Astrocyte (in vitro differentiated cells and primary cell): ENCODE results near the gene C19orf73. TPM values are rescaled to one million over a fixed set of nuclear protein-coding genes. Genes with fewer than 3 reads are reported as not detected.
A peak's percentile ranks its signal among the peaks of the same experiment; 100 is the strongest.

Source experiments
- DNase-seq: peaks from one replicate; pipeline ENCODE4 v3.0.0-alpha.2; 2010; ENCODE audit warnings: low read depth
- FAIRE-seq: peaks from 2 replicates; lab custom pipeline; 2011; peaks lifted over from hg19 to GRCh38; lab: Jason Lieb, UNC
- H2AFZ ChIP-seq: 2 replicates; pipeline ENCODE4 v1.6.0; 2012; ENCODE audit warnings: low read depth, low read length, inconsistent platforms
- H3K27ac ChIP-seq: 2 replicates; pipeline ENCODE4 v1.5.1; 2011; ENCODE audit warnings: low read depth, low read length, inconsistent platforms
- H3K27me3 ChIP-seq: 2 replicates; pipeline ENCODE4 v1.6.0; 2011; ENCODE audit warnings: low read length, inconsistent platforms; ENCODE audit not compliant: insufficient read depth
- H3K36me3 ChIP-seq: 2 replicates; pipeline ENCODE4 v1.5.1; 2011; ENCODE audit warnings: low read length, inconsistent platforms; ENCODE audit not compliant: insufficient read depth
- H3K4me1 ChIP-seq: 2 replicates; pipeline ENCODE4 v1.5.1; 2011; ENCODE audit warnings: low read length, inconsistent platforms; ENCODE audit not compliant: insufficient read depth
- H3K4me2 ChIP-seq: 2 replicates; pipeline ENCODE4 v1.6.0; 2012; ENCODE audit warnings: low read length, inconsistent platforms
- H3K4me3 ChIP-seq: 2 replicates; pipeline ENCODE4 v1.5.1; 2011; ENCODE audit warnings: low read depth, mild to moderate bottlenecking, low read length, inconsistent platforms; ENCODE audit not compliant: insufficient read depth
- H3K79me2 ChIP-seq: 2 replicates; pipeline ENCODE4 v1.6.0; 2012; ENCODE audit warnings: mild to moderate bottlenecking, low read length, inconsistent platforms; ENCODE audit not compliant: insufficient read depth
- H3K9ac ChIP-seq: 2 replicates; pipeline ENCODE4 v1.6.0; 2012; ENCODE audit warnings: mild to moderate bottlenecking, low read length, inconsistent platforms
- H3K9me3 ChIP-seq: 2 replicates; pipeline ENCODE4 v1.5.1; 2012; ENCODE audit warnings: low read depth, mild to moderate bottlenecking, low read length, inconsistent platforms; ENCODE audit not compliant: insufficient read depth
- H4K20me1 ChIP-seq: 2 replicates; pipeline ENCODE4 v1.6.0; 2012; ENCODE audit warnings: low read length, inconsistent platforms; ENCODE audit not compliant: insufficient read depth
- H3K27ac Mint-ChIP-seq: one replicate; pipeline ENCODE4 v1.8.0; 2021; ENCODE audit warnings: mild to moderate bottlenecking, mixed read lengths; ENCODE audit not compliant: unreplicated experiment
- H3K27me3 Mint-ChIP-seq: one replicate; pipeline ENCODE4 v1.8.0; 2021; ENCODE audit warnings: low read depth, mixed read lengths; ENCODE audit not compliant: unreplicated experiment
- H3K36me3 Mint-ChIP-seq: one replicate; pipeline ENCODE4 v1.8.0; 2021; ENCODE audit warnings: low read depth, mixed read lengths; ENCODE audit not compliant: unreplicated experiment
- H3K4me1 Mint-ChIP-seq: one replicate; pipeline ENCODE4 v1.8.0; 2021; ENCODE audit warnings: low read depth, mixed read lengths; ENCODE audit not compliant: unreplicated experiment
- H3K4me3 Mint-ChIP-seq: one replicate; pipeline ENCODE4 v1.8.0; 2021; ENCODE audit warnings: mild to moderate bottlenecking, moderate library complexity, mixed read lengths; ENCODE audit not compliant: unreplicated experiment
- H3K9me3 Mint-ChIP-seq: one replicate; pipeline ENCODE4 v1.8.0; 2021; ENCODE audit warnings: mild to moderate bottlenecking, mixed read lengths; ENCODE audit not compliant: unreplicated experiment
- EZH2 ChIP-seq: IDR thresholded peaks from 2 replicates; pipeline ENCODE4 v1.6.1; 2012; ENCODE audit warnings: mild to moderate bottlenecking, low read length, inconsistent platforms; ENCODE audit not compliant: insufficient read depth
- total RNA-seq: library from RNA; stranded (reverse); gene quantifications from 2 replicates; pipeline ENCODE4 v1.2.1, GENCODE V29; 2021
- TF ChIP-seq, protein P1 (sequence below): IDR thresholded peaks from 2 replicates; pipeline ENCODE4 v1.5.1; 2011; ENCODE audit warnings: low read depth, mild to moderate bottlenecking, inconsistent platforms, low read length, moderate library complexity; ENCODE audit not compliant: insufficient read depth

Gene C19orf73
- total RNA-seq, 1 donor from 2014 or later, result 0.73 TPM

GRCh38 chr19:49101160-49101559, 17.8 kb downstream of the C19orf73 start:
- Mint-ChIP-seq H3K36me3 (peaks cover 16% of the 10 kb centered on the region), H3K4me1 (no peaks in the 10 kb centered on the region), H3K27me3 (no peaks in the 10 kb centered on the region), H3K9me3 (no peaks in the 10 kb centered on the region), H3K4me3 (no peak overlapping the region), H3K27ac (peak overlapping the region; percentile 26)
- Histone ChIP-seq H3K79me2 (peaks cover 43% of the 10 kb centered on the region), H3K36me3 (peaks cover 35% of the 10 kb centered on the region), H3K27me3 (no peaks in the 10 kb centered on the region), H4K20me1 (peaks cover 87% of the 10 kb centered on the region), H3K4me3 (no peak overlapping the region), H3K9me3 (no peaks in the 10 kb centered on the region), H3K4me1 (no peaks in the 10 kb centered on the region), H3K27ac (no peak overlapping the region), H2AFZ (no peak overlapping the region), H3K4me2 (no peak overlapping the region), H3K9ac (no peak overlapping the region)
- DNase-seq (no peak), FAIRE-seq (no peak)
- TF ChIP-seq, protein P1, sequence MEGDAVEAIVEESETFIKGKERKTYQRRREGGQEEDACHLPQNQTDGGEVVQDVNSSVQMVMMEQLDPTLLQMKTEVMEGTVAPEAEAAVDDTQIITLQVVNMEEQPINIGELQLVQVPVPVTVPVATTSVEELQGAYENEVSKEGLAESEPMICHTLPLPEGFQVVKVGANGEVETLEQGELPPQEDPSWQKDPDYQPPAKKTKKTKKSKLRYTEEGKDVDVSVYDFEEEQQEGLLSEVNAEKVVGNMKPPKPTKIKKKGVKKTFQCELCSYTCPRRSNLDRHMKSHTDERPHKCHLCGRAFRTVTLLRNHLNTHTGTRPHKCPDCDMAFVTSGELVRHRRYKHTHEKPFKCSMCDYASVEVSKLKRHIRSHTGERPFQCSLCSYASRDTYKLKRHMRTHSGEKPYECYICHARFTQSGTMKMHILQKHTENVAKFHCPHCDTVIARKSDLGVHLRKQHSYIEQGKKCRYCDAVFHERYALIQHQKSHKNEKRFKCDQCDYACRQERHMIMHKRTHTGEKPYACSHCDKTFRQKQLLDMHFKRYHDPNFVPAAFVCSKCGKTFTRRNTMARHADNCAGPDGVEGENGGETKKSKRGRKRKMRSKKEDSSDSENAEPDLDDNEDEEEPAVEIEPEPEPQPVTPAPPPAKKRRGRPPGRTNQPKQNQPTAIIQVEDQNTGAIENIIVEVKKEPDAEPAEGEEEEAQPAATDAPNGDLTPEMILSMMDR, result no peak
- no peak for TF ChIP-seq EZH2

DNA sequence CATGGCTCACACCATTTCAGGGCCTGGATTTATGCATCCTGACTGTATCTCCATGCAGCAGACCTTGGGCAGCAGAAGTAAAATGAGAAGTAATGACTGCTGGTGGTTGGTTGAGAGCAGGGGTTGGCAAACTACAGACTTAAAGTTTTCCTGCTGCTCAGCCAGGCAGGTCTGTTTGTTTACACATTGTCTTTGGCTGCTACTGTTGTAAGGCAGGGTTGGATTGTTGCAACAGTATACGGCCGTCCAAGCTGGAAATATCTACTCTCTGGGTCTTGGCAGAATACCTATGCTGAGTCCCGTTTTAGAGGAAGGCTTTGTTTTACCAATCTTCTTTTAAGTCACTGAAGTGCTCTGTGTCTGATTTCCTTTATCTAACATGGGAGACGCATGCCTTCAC, 20.1 kb downstream of the C19orf73 start:
- Histone ChIP-seq H3K27me3 (no peaks in the 10 kb centered on the region), H4K20me1 (peaks cover 87% of the 10 kb centered on the region), H3K9me3 (no peaks in the 10 kb centered on the region), H3K4me3 (no peak overlapping the region), H3K9ac (no peak overlapping the region), H2AFZ (no peak overlapping the region), H3K4me2 (no peak overlapping the region), H3K36me3 (peaks cover 37% of the 10 kb centered on the region), H3K27ac (no peak overlapping the region), H3K79me2 (peaks cover 62% of the 10 kb centered on the region), H3K4me1 (no peaks in the 10 kb centered on the region)
- FAIRE-seq, result no peak
- Mint-ChIP-seq H3K27ac (no peak overlapping the region), H3K27me3 (no peaks in the 10 kb centered on the region), H3K9me3 (no peaks in the 10 kb centered on the region), H3K36me3 (peaks cover 13% of the 10 kb centered on the region), H3K4me3 (no peak overlapping the region), H3K4me1 (no peaks in the 10 kb centered on the region)
- TF ChIP-seq, protein P1, result no peak
- no peak for TF ChIP-seq EZH2
- DNase-seq, result no peak

DNA sequence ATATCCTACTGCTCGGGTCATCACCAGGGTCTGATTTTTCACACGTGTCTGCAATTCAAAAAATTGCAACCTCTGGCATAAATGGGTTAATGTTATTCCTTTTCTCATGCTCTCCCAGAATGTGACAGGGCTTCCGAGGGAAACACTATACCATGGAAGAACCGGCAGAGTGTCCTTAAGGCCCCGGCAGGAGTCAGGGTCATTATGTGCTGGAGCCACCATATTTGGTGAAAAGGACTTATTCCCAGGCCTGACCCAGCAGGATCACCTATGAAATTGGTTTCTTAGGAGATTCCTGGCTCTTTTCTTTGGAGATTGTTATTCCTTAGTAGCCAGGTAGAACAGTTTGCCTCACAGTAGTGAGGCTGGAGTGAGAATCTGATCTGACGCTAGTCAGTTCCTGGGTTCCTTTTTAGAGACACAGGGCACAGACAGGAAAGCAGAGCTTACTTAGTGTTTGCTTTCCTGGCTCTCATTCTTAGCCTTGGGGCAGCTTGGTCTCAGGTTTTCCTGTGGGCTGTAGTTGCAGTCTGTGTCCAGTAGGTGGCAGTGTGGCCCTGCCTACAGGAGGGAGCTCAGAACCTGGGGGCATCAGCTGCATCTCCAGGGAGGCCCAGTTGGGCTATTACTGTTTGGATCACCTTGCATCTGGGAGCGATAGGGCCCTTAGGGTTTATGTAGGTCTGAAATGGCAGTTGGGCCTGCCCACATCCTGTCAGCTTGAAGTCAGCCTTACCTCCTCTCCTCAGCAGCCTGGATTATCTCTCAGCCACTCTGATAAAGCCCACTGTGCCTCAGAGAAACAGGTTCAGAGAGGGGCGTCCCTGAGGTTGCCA, 21.3 kb downstream of the C19orf73 start:
- H3K4me3 ChIP-seq, result no peak overlapping the region
- Mint-ChIP-seq H3K27ac (no peak overlapping the region), H3K27me3 (no peaks in the 10 kb centered on the region), H3K4me1 (no peaks in the 10 kb centered on the region), H3K4me3 (no peak overlapping the region), H3K9me3 (no peaks in the 10 kb centered on the region), H3K36me3 (peaks cover 13% of the 10 kb centered on the region)
- no peaks in the 10 kb centered on the region for H3K4me1 ChIP-seq
- no peak overlapping the region for H3K4me2 ChIP-seq
- peak; percentile 9 for FAIRE-seq
- no peak overlapping the region for H2AFZ ChIP-seq
- no peaks in the 10 kb centered on the region for H3K9me3 ChIP-seq
- H3K27ac ChIP-seq, result no peak overlapping the region
- peak overlapping the region; percentile 11 for H3K9ac ChIP-seq
- H4K20me1 ChIP-seq, result peaks cover 85% of the 10 kb centered on the region
- TF ChIP-seq EZH2, result no peak
- TF ChIP-seq, protein P1, result peak; percentile 98
- DNase-seq, result no peak
- H3K36me3 ChIP-seq, result peaks cover 35% of the 10 kb centered on the region
- no peaks in the 10 kb centered on the region for H3K27me3 ChIP-seq
- peaks cover 62% of the 10 kb centered on the region for H3K79me2 ChIP-seq
